D721Med (cell line): ENCODE data around the gene ACP5.

Experiments used
- DNase-seq: peaks from one replicate; pipeline ENCODE4 v3.0.0; 2011; ENCODE audit warnings: low spot score; ENCODE audit not compliant: insufficient read length
- FAIRE-seq: peaks from 2 replicates; lab custom pipeline; 2011; peaks lifted over from hg19 to GRCh38; lab: Jason Lieb, UNC
- TF ChIP-seq, protein P1 (sequence below): IDR thresholded peaks from 2 replicates; pipeline ENCODE4 v1.5.1; 2012; ENCODE audit warnings: mild to moderate bottlenecking, control low read depth; ENCODE audit not compliant: insufficient read depth; ENCODE audit errors: missing control alignments

ACP5 gene

GRCh38 chr19:11530432-11530831 is 47.0 kb downstream of the ACP5 start:
- DNase-seq (peak; percentile 86), FAIRE-seq (no peak)
- TF ChIP-seq, protein P1, sequence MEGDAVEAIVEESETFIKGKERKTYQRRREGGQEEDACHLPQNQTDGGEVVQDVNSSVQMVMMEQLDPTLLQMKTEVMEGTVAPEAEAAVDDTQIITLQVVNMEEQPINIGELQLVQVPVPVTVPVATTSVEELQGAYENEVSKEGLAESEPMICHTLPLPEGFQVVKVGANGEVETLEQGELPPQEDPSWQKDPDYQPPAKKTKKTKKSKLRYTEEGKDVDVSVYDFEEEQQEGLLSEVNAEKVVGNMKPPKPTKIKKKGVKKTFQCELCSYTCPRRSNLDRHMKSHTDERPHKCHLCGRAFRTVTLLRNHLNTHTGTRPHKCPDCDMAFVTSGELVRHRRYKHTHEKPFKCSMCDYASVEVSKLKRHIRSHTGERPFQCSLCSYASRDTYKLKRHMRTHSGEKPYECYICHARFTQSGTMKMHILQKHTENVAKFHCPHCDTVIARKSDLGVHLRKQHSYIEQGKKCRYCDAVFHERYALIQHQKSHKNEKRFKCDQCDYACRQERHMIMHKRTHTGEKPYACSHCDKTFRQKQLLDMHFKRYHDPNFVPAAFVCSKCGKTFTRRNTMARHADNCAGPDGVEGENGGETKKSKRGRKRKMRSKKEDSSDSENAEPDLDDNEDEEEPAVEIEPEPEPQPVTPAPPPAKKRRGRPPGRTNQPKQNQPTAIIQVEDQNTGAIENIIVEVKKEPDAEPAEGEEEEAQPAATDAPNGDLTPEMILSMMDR: peak; percentile 41

- peak; percentile 96 for DNase-seq
- FAIRE-seq: no peak
- TF ChIP-seq, protein P1: no peak
These were observed 48.7 kb downstream of the ACP5 start, which contains the start of gene ECSIT for GRCh38 chr19:11528551-11529341. ECSIT (minus strand) TSS chr19:11529134; CDS start chr19:11519170, 9,964 bp downstream.
